Measurements from ENCODE around the gene CBLC. TPM values are rescaled to one million over a fixed set of nuclear protein-coding genes. Genes with fewer than 3 reads are reported as not detected.

Gene CBLC
- total RNA-seq, 1 donor from 2014 or later, result 2.3 TPM

DNA sequence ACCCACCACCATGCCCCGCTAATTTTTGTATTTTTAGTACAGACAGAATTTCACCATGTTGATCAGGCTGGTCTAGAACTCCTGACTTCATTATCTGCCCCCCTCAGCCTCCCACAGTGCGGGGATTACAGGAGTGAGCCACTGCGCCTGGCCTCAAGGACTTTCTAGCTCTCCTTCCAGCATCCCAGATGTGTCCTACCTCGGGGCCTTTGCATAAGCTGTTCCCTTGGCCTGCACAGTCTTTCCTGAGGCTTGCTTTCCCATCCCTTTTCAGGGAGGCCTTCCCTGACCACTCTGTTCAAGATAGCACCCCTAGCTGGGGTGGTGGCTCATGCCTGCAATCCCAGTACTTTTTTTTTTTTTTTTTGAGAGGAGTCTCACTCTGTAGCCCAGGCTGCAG is 16.9 kb downstream of the CBLC start:
- no peaks in the 10 kb centered on the region for H3K27me3 ChIP-seq (ENCODE audit: low read depth)
- no peak for TF ChIP-seq CTCF (IDR thresholded peaks at IDR 0.05)
- no peaks in the 10 kb centered on the region for H3K4me1 ChIP-seq
- H3K36me3 ChIP-seq, result no peaks in the 10 kb centered on the region
- no peak overlapping the region for H3K4me3 ChIP-seq
- intact Hi-C loops (cut with DNase I), result no loop called here
- no peak for ATAC-seq
- DNase-seq, result no peak
- H3K9me3 ChIP-seq, result no peaks in the 10 kb centered on the region
- no peak overlapping the region for H3K27ac ChIP-seq

DNA sequence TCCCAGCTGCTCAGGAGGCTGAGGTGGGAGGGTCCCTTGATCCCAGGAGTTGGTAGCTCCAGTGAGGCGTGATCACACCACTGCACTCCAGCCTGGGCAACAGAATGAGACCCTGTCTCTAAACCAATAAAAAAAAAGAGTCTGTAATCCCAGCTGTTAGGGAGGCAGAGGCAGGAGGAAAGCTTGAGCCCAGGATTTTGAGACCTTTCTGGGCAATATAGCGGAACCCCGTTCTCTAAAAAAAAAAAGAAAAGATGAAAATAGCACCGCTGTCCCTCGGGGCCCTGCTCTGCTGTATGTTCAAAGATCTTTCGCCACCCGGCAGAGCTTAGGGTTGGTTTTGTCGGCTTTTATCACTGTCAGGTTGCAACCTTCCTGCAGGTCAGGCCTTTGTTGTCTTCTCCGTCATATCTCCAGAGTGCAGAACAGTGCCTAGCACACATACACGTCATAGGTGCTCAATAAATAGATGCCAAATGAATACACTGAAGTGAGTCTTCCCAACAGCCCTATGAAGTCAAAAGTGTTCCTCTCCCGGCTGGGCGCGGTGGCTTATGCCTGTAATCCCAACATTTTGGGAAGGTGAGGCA is 17.8 kb downstream of the CBLC start:
- intact Hi-C loops (cut with DNase I), result no loop called here
- Histone ChIP-seq H3K9me3 (no peaks in the 10 kb centered on the region), H3K27ac (no peak overlapping the region), H3K36me3 (no peaks in the 10 kb centered on the region), H3K27me3 (ENCODE audit: low read depth) (no peaks in the 10 kb centered on the region), H3K4me3 (no peak overlapping the region), H3K4me1 (peaks cover 5% of the 10 kb centered on the region)
- DNase-seq, result no peak
- no peak for ATAC-seq
- TF ChIP-seq CTCF (IDR thresholded peaks at IDR 0.05), result no peak

- intact Hi-C loops (cut with DNase I), result no loop called here
- Histone ChIP-seq H3K27me3 (ENCODE audit: low read depth) (no peaks in the 10 kb centered on the region), H3K27ac (peak overlapping the region; percentile 71), H3K36me3 (no peaks in the 10 kb centered on the region), H3K4me1 (peaks cover 6% of the 10 kb centered on the region), H3K4me3 (no peak overlapping the region), H3K9me3 (no peaks in the 10 kb centered on the region)
- no peak for TF ChIP-seq CTCF (IDR thresholded peaks at IDR 0.05)
- no peak for DNase-seq
- ATAC-seq, result no peak
Measured at GRCh38 chr19:44796701-44797115, 19.0 kb downstream of the CBLC start.

DNA sequence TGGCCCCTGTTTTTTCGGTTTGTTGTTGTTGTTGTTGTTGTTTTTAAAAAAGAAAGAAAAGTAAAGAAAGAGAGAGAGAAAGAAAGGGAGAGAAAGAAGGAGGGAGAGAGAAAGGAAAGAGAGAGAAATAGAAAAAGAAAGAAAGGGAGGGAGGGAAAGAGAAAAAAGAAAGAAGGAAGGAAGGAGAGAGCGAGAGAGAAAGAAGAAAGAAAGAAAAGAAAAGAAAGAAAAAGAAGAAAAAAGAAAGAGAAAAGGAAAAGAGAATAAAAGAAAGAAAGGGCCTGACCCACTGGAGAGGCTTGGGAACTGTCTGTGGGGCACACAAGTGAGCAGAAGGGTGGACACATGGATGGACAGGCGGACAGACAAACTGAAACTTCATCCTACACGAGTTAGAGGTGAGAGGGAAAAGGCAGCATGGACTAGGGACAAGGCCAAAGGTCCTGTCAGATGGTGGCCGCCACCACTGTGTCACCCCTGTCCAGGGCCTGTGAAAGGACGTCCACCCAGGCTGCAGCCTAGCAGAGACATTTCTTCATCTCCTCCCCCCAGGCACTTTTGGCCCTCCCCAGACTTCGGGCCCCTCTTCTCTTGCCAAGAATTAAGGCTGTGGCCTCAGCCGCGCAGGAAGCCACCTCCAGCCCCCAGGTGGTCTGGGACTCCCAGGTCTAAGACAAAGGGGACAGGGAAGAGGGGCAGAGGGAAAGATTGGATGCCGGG is 22.1 kb downstream of the CBLC start:
- Histone ChIP-seq H3K4me3 (no peak overlapping the region), H3K27me3 (ENCODE audit: low read depth) (no peaks in the 10 kb centered on the region), H3K9me3 (no peaks in the 10 kb centered on the region), H3K4me1 (peaks cover 6% of the 10 kb centered on the region), H3K27ac (peak overlapping the region; percentile 1), H3K36me3 (no peaks in the 10 kb centered on the region)
- DNase-seq, result no peak
- intact Hi-C loops (cut with DNase I), result no loop called here
- TF ChIP-seq CTCF (IDR thresholded peaks at IDR 0.05), result no peak
- peak; percentile 28 to 29 for ATAC-seq

GRCh38 chr19:44800461-44800860 is 22.8 kb downstream of the CBLC start:
- DNase-seq, result peak; percentile 91
- Histone ChIP-seq H3K27me3 (ENCODE audit: low read depth) (no peaks in the 10 kb centered on the region), H3K36me3 (no peaks in the 10 kb centered on the region), H3K9me3 (no peaks in the 10 kb centered on the region), H3K4me1 (peaks cover 6% of the 10 kb centered on the region), H3K27ac (no peak overlapping the region), H3K4me3 (no peak overlapping the region)
- peak; percentile 97 to 98 for ATAC-seq
- intact Hi-C loops (cut with DNase I), result no loop called here
- TF ChIP-seq CTCF (IDR thresholded peaks at IDR 0.05), result peak; percentile 89
